Activated T-cell treated with anti-CD3 and anti-CD28 coated beads, Interleukin-2, amount 50 U/mL, for 4 hours (primary cell): Measurements from ENCODE around the gene BMS1. TPM values are rescaled to one million over a fixed set of nuclear protein-coding genes. Genes with fewer than 3 reads are reported as not detected.

ENCODE experiments used
- ATAC-seq, 2 donors: fragments of 200-7000 bp; cut with Tn5 transposase; one replicate each; pipeline ENCODE4 v1.10.0; 2021
- DNase-seq: peaks from one replicate; pipeline ENCODE4 v3.0.0-alpha.2; 2020
- H3K27me3 Mint-ChIP-seq: one replicate; pipeline ENCODE4 v1.8.0; 2021; ENCODE audit warnings: low read depth, mixed read lengths
- H3K36me3 Mint-ChIP-seq: one replicate; pipeline ENCODE4 v1.8.0; 2022; ENCODE audit warnings: mixed read lengths; ENCODE audit not compliant: insufficient read depth
- H3K4me1 Mint-ChIP-seq: one replicate; pipeline ENCODE4 v1.8.0; 2021; ENCODE audit warnings: low read depth, mixed read lengths
- H3K4me3 Mint-ChIP-seq: one replicate; pipeline ENCODE4 v1.8.0; 2021; ENCODE audit warnings: mild to moderate bottlenecking, moderate library complexity, mixed read lengths
- H3K9me3 Mint-ChIP-seq: one replicate; pipeline ENCODE4 v1.8.0; 2021; ENCODE audit warnings: mixed read lengths
- total RNA-seq, 3 donors: library from RNA; stranded (reverse); gene quantifications; one replicate each; pipeline ENCODE4 v1.2.1, GENCODE V29; 2021

BMS1 gene
- total RNA-seq, 3 donors from 2014 or later = 57.3 to 64.4 (median 58.6) TPM

- H3K36me3 Mint-ChIP-seq = no peaks in the 10 kb centered on the region
- no peaks in the 10 kb centered on the region for H3K4me1 Mint-ChIP-seq
These were observed 95.7 kb downstream of the BMS1 start for GRCh38 chr10:42878134-42878820.

GRCh38 chr10:42878821-42879195, 96.2 kb downstream of the BMS1 start:
- no peaks in the 10 kb centered on the region for H3K4me1 Mint-ChIP-seq
- H3K27me3 Mint-ChIP-seq = peaks cover 8% of the 10 kb centered on the region
- ATAC-seq = no peak
- H3K4me3 Mint-ChIP-seq = no peak overlapping the region
- peaks cover 16% of the 10 kb centered on the region for H3K9me3 Mint-ChIP-seq
- no peaks in the 10 kb centered on the region for H3K36me3 Mint-ChIP-seq
- DNase-seq = no peak

More at GRCh38 chr10:42878134-42878820, 95.7 kb downstream of the BMS1 start:
- peaks cover 16% of the 10 kb centered on the region for H3K9me3 Mint-ChIP-seq
- ATAC-seq (no peak), DNase-seq (no peak)
- H3K27me3 Mint-ChIP-seq = peaks cover 8% of the 10 kb centered on the region
- no peak overlapping the region for H3K4me3 Mint-ChIP-seq

DNA sequence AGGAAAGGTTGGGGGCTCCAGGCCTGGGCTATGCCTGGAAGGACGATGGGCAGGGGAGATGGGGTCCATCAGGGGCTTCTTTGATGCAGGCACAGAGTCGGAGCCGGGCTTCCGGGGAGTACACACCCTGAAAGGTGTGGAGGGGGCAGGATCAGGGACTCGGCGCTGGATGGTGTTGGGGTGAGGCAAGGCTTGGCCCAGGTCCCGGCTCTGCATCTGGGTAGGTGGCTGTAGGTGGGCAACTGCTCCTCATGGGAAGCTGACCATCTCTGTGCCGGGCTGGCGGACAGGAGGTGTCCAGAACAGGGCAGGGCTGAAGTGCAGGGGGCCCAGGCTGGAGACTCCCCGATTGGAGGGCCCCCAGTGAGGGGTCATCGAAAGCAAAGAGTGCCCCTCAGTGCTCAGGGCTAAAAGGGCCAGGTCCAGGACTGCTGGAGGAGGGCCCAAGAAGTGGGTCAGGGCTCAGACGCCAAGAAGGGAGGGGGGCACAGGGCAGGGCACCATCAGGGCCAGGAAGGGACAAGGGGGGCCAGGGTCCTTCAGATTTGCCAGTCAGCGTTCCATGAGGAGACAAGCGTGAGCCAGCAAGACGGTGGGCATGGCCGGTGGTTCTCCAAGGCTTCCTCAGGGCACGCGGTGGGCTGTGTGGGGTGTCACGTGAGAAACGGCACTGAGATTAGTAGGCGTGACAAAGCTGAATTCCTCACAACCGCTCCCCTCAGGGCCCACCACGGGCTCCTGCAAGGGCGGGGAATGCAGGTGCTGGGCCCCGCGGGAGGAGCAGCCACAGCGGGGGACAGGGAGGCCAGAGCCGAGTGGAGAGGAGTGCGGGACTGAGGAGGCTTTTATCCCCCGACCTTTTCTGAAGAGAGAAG, 97.0 kb downstream of the BMS1 start:
- ATAC-seq (no peak), DNase-seq (no peak)
- Mint-ChIP-seq H3K9me3 (peaks cover 16% of the 10 kb centered on the region), H3K27me3 (peaks cover 8% of the 10 kb centered on the region), H3K4me1 (no peaks in the 10 kb centered on the region), H3K4me3 (no peak overlapping the region), H3K36me3 (no peaks in the 10 kb centered on the region)

GRCh38 chr10:42880255-42880620, 97.6 kb downstream of the BMS1 start:
- DNase-seq (no peak), ATAC-seq (no peak)
- no peak overlapping the region for H3K4me3 Mint-ChIP-seq
- no peaks in the 10 kb centered on the region for H3K4me1 Mint-ChIP-seq
- peaks cover 16% of the 10 kb centered on the region for H3K9me3 Mint-ChIP-seq
- H3K36me3 Mint-ChIP-seq = no peaks in the 10 kb centered on the region
- H3K27me3 Mint-ChIP-seq = peaks cover 8% of the 10 kb centered on the region

GRCh38 chr10:42882597-42882996, 100.0 kb downstream of the BMS1 start:
- H3K36me3 Mint-ChIP-seq = no peaks in the 10 kb centered on the region
- ATAC-seq = no peak
- no peaks in the 10 kb centered on the region for H3K4me1 Mint-ChIP-seq
- no peak overlapping the region for H3K4me3 Mint-ChIP-seq
- H3K9me3 Mint-ChIP-seq = peaks cover 16% of the 10 kb centered on the region
- DNase-seq = no peak
- peaks cover 5% of the 10 kb centered on the region for H3K27me3 Mint-ChIP-seq

Other genes starting within 250 kb of the BMS1 start
- 1 to 10 TPM; 4.6 to 4.9 (median 4.9) TPM for gene ZNF33B, start 144.2 kb upstream of the BMS1 start, total RNA-seq